ENCODE measurements around the gene SCARB1.

Gene SCARB1

DNA sequence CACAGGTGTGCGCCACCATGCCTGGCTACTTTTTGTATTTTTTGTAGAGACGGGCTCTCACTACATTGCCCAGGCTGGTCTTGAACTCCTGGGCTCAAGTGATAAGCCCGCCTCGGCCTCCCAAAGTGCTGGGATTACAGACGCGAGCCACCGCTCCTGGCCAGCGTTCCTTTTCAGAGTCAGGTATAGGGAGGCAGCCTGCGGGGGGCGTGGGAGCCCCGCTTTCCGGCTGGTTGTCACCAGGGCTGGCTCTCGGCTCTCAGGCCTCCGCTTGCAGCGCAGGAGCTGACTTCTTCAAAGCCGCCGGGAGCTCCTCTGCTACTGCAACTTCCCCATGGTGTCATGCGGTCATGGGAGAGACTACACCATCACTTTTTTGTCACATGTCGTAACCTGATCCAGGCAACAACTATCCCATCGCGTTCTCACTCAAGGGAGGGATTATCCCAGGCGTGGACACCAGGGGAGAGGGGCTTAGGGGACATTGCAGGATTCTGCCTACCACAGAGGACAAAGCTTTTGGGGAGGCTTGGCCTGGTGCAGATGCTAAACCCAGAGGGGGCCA, 129.4 kb downstream of the SCARB1 start (continued):
- TF ChIP-seq ZNF596 (tag by site-specific recombination; IDR thresholded peaks at IDR 0.05): no peak
- TF ChIP-seq ZNF785 (tag by site-specific recombination; IDR thresholded peaks at IDR 0.05): no peak
- no peak for TF ChIP-seq TSHZ1 (tag by site-specific recombination; IDR thresholded peaks at IDR 0.05; ENCODE audit: borderline replicate concordance)
- TF ChIP-seq ZNF621 (tag by site-specific recombination; IDR thresholded peaks at IDR 0.05): no peak
- TF ChIP-seq GLIS1 (tag by site-specific recombination; IDR thresholded peaks at IDR 0.05): peak; percentile 96
- TF ChIP-seq ZNF701 (tag by site-specific recombination; IDR thresholded peaks at IDR 0.05): no peak
- no peak for TF ChIP-seq ZNF148 (tag by site-specific recombination; IDR thresholded peaks at IDR 0.05; ENCODE audit: borderline replicate concordance)
- no peak for TF ChIP-seq ATF2 (tag by site-specific recombination; IDR thresholded peaks at IDR 0.05; ENCODE audit: low read depth)
- TF ChIP-seq ZNF112 (tag by site-specific recombination; IDR thresholded peaks at IDR 0.05): no peak
- no peak for TF ChIP-seq ZNF626 (tag by site-specific recombination; IDR thresholded peaks at IDR 0.05)
- no peak for TF ChIP-seq ZFP69B (tag by site-specific recombination; IDR thresholded peaks at IDR 0.05)
- no peak for TF ChIP-seq ZNF704 (tag by site-specific recombination; IDR thresholded peaks at IDR 0.05)
- no peak for TF ChIP-seq IKZF3 (tag by site-specific recombination; IDR thresholded peaks at IDR 0.05)
- TF ChIP-seq ZNF416 (tag by site-specific recombination; IDR thresholded peaks at IDR 0.05): no peak
- TF ChIP-seq, protein P1, sequence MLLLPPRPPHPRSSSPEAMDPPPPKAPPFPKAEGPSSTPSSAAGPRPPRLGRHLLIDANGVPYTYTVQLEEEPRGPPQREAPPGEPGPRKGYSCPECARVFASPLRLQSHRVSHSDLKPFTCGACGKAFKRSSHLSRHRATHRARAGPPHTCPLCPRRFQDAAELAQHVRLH (tag by site-specific recombination; IDR thresholded peaks at IDR 0.05): no peak
- no peak for TF ChIP-seq ZSCAN18 (tag by site-specific recombination; IDR thresholded peaks at IDR 0.05)
- no peak for TF ChIP-seq ZNF645 (tag by site-specific recombination; IDR thresholded peaks at IDR 0.05)
- TF ChIP-seq ZNF24 (tag by site-specific recombination; IDR thresholded peaks at IDR 0.05): no peak
- TF ChIP-seq ZNF510 (tag by site-specific recombination; IDR thresholded peaks at IDR 0.05; ENCODE audit: insufficient replicate concordance): no peak
- no peak for TF ChIP-seq ZNF529 (tag by site-specific recombination; IDR thresholded peaks at IDR 0.05; ENCODE audit: insufficient replicate concordance)
- no peak for TF ChIP-seq KLF16 (tag by site-specific recombination; IDR thresholded peaks at IDR 0.05)
- TF ChIP-seq PRDM1 (tag by site-specific recombination; IDR thresholded peaks at IDR 0.05): 0 out of 2 replicates have a peak, but pooled peaks have one; percentile 32
- TF ChIP-seq ZNF473 (tag by site-specific recombination; IDR thresholded peaks at IDR 0.05): no peak
- no peak for TF ChIP-seq HOXA7 (CRISPR knock-in tag; IDR thresholded peaks at IDR 0.05; ENCODE audit: borderline replicate concordance)
- TF ChIP-seq ZNF26 (tag by site-specific recombination; IDR thresholded peaks at IDR 0.05): no peak
- no peak for TF ChIP-seq ZNF221 (tag by site-specific recombination; IDR thresholded peaks at IDR 0.05; ENCODE audit: borderline replicate concordance)
